SK-N-SH treated with all-trans-retinoic acid at 6 μM for 48 hours (cell line): Measurements from ENCODE around the gene ZNF660.
"Not testable (repeated sequence)": the region's sequence is repeated elsewhere in the genome, so short reads cannot be mapped to it uniquely, and the experiment has no call there.

ENCODE experiments used
- ATAC-seq: fragments of 200-7000 bp; cut with Tn5 transposase; 3 replicates; pipeline ENCODE4 v1.9.1; 2020; ENCODE audit warnings: mild to moderate bottlenecking, moderate library complexity
- BACH2 ChIP-seq: fragments of 250-450 bp; sonication (Bioruptor Pico); IDR thresholded peaks from 2 replicates; pipeline ENCODE4 v1.9.0; 2021; ENCODE audit warnings: mild to moderate bottlenecking, borderline replicate concordance
- CSDC2 ChIP-seq: fragments of 250-450 bp; sonication (Bioruptor Pico); IDR thresholded peaks from 2 replicates; pipeline ENCODE4 v1.5.0; 2020; ENCODE audit warnings: mild to moderate bottlenecking, moderate library complexity
- ESRRG ChIP-seq: fragments of 250-450 bp; sonication (Bioruptor Pico); IDR thresholded peaks from 2 replicates; pipeline ENCODE4 v1.6.1; 2021; ENCODE audit warnings: mild to moderate bottlenecking
- ISL1 ChIP-seq: fragments of 250-450 bp; sonication (Bioruptor Pico); IDR thresholded peaks from 2 replicates; pipeline ENCODE4 v2.1.2; 2022; ENCODE audit warnings: mild to moderate bottlenecking, moderate library complexity
- OSR1 ChIP-seq: fragments of 250-450 bp; sonication (Bioruptor Pico); IDR thresholded peaks from 2 replicates; pipeline ENCODE4 v1.8.0; 2022; ENCODE audit warnings: moderate library complexity, mild to moderate bottlenecking, inconsistent platforms
- RARB ChIP-seq: fragments of 250-450 bp; sonication (Bioruptor Pico); IDR thresholded peaks from 2 replicates; pipeline ENCODE4 v1.8.0; 2021; ENCODE audit warnings: mild to moderate bottlenecking, moderate library complexity
- ZC3H10 ChIP-seq: fragments of 250-450 bp; sonication (Bioruptor Pico); IDR thresholded peaks from 2 replicates; pipeline ENCODE4 v1.5.1; 2021; ENCODE audit warnings: mild to moderate bottlenecking, moderate library complexity
- ZFP3 ChIP-seq: fragments of 250-450 bp; sonication (Bioruptor Pico); IDR thresholded peaks from 2 replicates; pipeline ENCODE4 v1.5.0; 2020; ENCODE audit warnings: mild to moderate bottlenecking, moderate library complexity
- ZNF565 ChIP-seq: fragments of 450-650 bp; formaldehyde crosslinking; conservative IDR thresholded peaks from 2 replicates; pipeline ENCODE4 v1.5.0; 2020; ENCODE audit warnings: low read depth, mild to moderate bottlenecking, moderate library complexity
- ZNF8 ChIP-seq: fragments of 450-650 bp; formaldehyde crosslinking; IDR thresholded peaks from 2 replicates; pipeline ENCODE4 v1.5.0; 2020; ENCODE audit warnings: mild to moderate bottlenecking, moderate library complexity
- TF ChIP-seq, protein P1 (sequence below): fragments of 250-450 bp; sonication (Bioruptor Pico); IDR thresholded peaks from 2 replicates; pipeline ENCODE4 v1.5.1; 2021; ENCODE audit warnings: mild to moderate bottlenecking, moderate library complexity
- TF ChIP-seq, protein P2 (sequence below): fragments of 250-450 bp; sonication (Bioruptor Pico); IDR thresholded peaks from 2 replicates; pipeline ENCODE4 v1.8.0; 2021; ENCODE audit warnings: low read depth, mild to moderate bottlenecking, moderate library complexity, borderline replicate concordance
- TF ChIP-seq, protein P3 (sequence below): fragments of 250-450 bp; sonication (Bioruptor Pico); IDR thresholded peaks from 2 replicates; pipeline ENCODE4 v1.8.0; 2020; ENCODE audit warnings: mild to moderate bottlenecking, moderate library complexity, borderline replicate concordance
- TF ChIP-seq, protein P4 (sequence below): fragments of 250-450 bp; sonication (Bioruptor Pico); IDR thresholded peaks from 2 replicates; pipeline ENCODE4 v1.5.0; 2020; ENCODE audit warnings: mild to moderate bottlenecking, moderate library complexity

Gene ZNF660

DNA sequence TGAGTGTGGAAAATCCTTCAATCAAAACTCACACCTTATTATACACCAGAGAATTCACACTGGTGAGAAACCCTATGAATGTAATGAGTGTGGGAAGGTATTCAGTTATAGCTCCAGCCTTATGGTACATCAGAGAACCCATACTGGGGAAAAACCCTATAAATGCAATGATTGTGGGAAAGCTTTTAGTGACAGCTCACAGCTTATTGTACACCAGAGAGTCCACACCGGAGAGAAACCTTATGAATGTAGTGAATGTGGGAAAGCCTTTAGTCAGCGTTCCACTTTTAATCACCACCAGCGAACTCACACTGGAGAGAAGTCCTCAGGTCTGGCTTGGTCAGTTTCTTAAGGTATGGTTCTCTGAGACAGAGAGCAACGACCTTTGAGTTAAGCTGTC lies 13.7 kb upstream of the ZNF660 start:
- TF ChIP-seq ZC3H10 (CRISPR knock-in tag) (no peak), ZNF565 (CRISPR knock-in tag) (no peak), OSR1 (no peak), ESRRG (CRISPR knock-in tag) (no peak)
- TF ChIP-seq, protein P1, sequence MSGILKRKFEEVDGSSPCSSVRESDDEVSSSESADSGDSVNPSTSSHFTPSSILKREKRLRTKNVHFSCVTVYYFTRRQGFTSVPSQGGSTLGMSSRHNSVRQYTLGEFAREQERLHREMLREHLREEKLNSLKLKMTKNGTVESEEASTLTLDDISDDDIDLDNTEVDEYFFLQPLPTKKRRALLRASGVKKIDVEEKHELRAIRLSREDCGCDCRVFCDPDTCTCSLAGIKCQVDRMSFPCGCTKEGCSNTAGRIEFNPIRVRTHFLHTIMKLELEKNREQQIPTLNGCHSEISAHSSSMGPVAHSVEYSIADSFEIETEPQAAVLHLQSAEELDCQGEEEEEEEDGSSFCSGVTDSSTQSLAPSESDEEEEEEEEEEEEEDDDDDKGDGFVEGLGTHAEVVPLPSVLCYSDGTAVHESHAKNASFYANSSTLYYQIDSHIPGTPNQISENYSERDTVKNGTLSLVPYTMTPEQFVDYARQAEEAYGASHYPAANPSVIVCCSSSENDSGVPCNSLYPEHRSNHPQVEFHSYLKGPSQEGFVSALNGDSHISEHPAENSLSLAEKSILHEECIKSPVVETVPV = no peak
- TF ChIP-seq, protein P2, sequence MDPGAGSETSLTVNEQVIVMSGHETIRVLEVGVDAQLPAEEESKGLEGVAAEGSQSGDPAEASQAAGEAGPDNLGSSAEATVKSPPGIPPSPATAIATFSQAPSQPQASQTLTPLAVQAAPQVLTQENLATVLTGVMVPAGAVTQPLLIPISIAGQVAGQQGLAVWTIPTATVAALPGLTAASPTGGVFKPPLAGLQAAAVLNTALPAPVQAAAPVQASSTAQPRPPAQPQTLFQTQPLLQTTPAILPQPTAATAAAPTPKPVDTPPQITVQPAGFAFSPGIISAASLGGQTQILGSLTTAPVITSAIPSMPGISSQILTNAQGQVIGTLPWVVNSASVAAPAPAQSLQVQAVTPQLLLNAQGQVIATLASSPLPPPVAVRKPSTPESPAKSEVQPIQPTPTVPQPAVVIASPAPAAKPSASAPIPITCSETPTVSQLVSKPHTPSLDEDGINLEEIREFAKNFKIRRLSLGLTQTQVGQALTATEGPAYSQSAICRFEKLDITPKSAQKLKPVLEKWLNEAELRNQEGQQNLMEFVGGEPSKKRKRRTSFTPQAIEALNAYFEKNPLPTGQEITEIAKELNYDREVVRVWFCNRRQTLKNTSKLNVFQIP (CRISPR knock-in tag) = no peak
- no peak for ATAC-seq

DNA sequence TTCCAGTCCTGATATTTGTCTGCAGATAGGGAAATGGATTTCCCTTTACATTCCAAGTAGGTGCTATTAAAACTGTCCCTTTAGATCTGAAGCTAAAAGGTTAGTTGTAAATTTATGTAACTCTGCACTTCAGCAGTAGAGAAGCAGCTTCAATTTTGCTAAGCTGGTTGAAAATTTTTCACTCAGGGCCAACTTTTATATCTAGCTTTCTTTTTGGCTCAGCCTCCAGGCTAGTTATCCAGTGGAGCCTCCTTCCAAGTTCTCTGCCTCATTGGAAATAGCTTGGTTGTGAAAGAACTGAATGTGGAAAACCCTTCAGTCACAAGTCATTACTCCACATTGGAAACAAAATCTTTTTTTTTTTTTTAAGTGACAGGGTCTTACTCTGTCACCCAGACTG lies 8.2 kb upstream of the ZNF660 start:
- no peak for ATAC-seq
- TF ChIP-seq ZNF8 (CRISPR knock-in tag) = no peak
- no peak for TF ChIP-seq CSDC2
- no peak for TF ChIP-seq ISL1
- TF ChIP-seq, protein P3, sequence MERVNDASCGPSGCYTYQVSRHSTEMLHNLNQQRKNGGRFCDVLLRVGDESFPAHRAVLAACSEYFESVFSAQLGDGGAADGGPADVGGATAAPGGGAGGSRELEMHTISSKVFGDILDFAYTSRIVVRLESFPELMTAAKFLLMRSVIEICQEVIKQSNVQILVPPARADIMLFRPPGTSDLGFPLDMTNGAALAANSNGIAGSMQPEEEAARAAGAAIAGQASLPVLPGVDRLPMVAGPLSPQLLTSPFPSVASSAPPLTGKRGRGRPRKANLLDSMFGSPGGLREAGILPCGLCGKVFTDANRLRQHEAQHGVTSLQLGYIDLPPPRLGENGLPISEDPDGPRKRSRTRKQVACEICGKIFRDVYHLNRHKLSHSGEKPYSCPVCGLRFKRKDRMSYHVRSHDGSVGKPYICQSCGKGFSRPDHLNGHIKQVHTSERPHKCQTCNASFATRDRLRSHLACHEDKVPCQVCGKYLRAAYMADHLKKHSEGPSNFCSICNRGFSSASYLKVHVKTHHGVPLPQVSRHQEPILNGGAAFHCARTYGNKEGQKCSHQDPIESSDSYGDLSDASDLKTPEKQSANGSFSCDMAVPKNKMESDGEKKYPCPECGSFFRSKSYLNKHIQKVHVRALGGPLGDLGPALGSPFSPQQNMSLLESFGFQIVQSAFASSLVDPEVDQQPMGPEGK (CRISPR knock-in tag) = no peak
- TF ChIP-seq RARB (CRISPR knock-in tag) = no peak
- TF ChIP-seq, protein P4, sequence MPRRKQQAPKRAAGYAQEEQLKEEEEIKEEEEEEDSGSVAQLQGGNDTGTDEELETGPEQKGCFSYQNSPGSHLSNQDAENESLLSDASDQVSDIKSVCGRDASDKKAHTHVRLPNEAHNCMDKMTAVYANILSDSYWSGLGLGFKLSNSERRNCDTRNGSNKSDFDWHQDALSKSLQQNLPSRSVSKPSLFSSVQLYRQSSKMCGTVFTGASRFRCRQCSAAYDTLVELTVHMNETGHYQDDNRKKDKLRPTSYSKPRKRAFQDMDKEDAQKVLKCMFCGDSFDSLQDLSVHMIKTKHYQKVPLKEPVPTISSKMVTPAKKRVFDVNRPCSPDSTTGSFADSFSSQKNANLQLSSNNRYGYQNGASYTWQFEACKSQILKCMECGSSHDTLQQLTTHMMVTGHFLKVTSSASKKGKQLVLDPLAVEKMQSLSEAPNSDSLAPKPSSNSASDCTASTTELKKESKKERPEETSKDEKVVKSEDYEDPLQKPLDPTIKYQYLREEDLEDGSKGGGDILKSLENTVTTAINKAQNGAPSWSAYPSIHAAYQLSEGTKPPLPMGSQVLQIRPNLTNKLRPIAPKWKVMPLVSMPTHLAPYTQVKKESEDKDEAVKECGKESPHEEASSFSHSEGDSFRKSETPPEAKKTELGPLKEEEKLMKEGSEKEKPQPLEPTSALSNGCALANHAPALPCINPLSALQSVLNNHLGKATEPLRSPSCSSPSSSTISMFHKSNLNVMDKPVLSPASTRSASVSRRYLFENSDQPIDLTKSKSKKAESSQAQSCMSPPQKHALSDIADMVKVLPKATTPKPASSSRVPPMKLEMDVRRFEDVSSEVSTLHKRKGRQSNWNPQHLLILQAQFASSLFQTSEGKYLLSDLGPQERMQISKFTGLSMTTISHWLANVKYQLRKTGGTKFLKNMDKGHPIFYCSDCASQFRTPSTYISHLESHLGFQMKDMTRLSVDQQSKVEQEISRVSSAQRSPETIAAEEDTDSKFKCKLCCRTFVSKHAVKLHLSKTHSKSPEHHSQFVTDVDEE (CRISPR knock-in tag) = no peak
- TF ChIP-seq BACH2 (CRISPR knock-in tag) = no peak
- TF ChIP-seq ZNF565 (CRISPR knock-in tag) = no peak
- TF ChIP-seq ZFP3 = no peak
- TF ChIP-seq, all 23 proteins: peak for 0

DNA sequence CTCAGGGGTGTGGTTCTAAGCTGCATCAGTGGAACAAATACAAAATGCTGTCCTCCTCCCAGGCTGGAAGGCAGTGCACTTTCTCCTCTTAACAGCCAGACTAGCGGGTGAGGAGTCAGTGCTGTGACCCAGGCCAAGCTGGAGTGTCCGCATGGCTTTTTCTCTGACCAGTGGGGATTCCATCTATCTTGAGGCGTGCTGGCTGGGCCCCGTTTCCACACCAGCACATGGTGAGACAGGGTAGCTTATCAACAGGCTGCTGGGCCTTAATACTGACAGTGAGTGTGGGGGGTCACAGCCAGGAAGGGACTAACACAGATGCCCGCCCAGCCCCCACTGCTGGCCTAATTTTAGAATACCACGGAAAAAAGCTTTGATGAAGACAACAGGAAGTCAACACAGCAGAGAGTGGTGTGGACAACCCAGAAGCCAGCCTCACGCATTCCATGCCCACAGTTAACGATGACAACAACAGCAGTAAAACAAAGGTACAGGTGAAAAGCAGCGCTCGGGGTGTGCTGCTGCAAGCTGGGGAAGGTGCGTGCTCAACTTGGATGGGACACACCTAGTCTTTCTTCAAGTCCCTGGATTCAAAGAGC lies 7.3 kb upstream of the ZNF660 start:
- not testable (repeated sequence) for ATAC-seq

DNA sequence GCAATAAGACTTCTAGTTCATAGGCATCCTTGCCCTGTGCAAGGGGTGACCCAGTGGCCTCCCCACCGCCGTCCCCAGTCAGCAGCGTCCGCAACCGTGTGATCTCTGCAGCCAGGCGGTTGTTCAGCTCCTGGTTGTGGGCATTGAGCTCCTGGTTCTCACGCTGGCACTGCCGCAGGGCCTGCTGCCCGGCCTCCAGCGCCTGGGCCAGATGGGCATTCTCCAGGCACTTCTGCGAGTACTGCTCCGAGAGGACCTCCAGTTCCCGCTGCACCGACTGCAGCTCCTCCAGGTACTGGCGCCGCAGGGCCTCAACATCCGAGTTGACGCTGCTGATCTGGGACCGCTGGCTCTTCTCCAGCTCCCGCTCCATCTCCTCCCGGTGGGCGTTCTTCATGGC lies 6.4 kb upstream of the ZNF660 start:
- ATAC-seq = not testable (repeated sequence)

DNA sequence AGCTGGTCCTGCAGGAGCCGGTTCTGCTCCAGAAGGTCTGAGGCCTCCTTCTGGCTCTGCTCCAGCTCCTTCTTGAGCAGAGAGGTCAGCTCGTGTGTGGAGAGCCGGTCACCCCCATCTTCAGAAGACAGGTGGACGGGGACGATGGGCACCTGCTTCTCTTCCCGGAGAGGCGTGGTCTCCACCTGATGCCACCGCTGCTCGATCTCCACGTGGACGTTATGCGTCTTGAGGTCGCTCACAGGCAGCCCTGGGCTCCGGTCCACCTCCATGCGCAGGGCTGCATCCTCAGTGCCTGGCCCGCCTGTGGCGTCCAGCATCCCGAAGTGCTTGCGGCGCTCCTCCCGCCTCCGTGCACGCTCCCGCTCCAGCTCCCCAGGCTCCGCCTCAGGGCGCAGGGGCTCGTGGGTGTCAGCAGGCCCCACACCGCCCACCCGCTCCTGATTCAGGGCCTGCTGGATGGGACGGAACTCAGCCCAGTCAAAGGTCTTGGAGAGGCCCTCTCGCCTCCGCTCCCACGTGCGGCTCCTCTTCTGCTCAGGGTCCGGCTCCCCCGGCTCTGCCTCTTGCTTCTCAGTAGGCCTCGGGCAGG lies 5.7 kb upstream of the ZNF660 start:
- ATAC-seq = not testable (repeated sequence)

DNA sequence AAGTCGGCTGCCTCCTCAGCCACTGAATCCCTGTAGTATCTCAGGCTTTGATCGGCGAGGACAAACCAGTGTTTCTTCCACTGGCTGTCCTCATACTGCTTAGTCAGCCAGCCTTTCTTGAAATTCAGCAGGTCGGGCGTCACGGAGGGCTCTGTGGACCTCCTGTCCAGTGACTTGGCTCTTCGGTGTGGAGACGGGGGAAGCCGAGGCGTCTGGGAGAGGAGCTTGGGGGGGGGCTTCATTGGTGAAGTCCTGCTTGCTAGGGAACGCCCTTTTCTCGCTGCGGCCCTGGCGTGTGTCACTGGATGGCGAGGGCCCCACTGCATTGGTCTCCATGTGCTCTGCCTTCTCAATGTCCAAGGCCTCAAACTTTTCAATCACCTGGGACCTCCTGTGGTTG lies 5.0 kb upstream of the ZNF660 start:
- not testable (repeated sequence) for ATAC-seq

DNA sequence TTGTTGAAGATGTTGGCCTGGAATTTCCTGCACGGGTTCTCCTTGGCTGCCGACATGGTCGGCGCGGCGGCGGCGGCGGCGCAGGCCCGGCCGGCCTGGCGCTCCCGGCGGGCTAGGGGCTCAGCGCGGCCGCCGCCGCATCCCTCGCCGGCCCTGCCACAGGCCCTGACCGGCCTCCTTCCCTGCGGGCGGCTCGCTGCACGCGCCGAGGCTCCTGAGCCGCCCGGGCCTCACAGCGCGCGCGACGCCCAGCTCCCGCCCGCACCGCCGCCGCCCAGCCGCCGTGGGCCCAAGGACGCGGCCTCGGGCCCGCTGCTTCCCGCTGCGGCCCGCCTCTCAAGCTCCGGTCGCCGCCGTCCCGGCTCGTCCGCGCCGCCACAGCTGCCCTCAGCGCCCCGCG lies 3.8 kb upstream of the ZNF660 start:
- not testable (repeated sequence) for ATAC-seq
